ENCODE data around the gene PARD3. TPM values are rescaled to one million over a fixed set of nuclear protein-coding genes. Genes with fewer than 3 reads are reported as not detected.

Gene PARD3
- total RNA-seq, 1 experiment from 2014 or later = 54.0 TPM

- H3K36me3 ChIP-seq = no peaks in the 10 kb centered on the region
- peak overlapping the region; percentile 36 for H3K4me3 ChIP-seq
- H3K27me3 ChIP-seq (replicated peaks) = no peaks in the 10 kb centered on the region
- no peaks in the 10 kb centered on the region for H3K9me3 ChIP-seq (replicated peaks)
- H3K4me1 ChIP-seq (replicated peaks) = peaks cover 19% of the 10 kb centered on the region
- peak overlapping the region; percentile 3 for H3K27ac ChIP-seq
- DNase-seq (ENCODE audit: low read depth in 1 of 2, low spot score in 2 of 2) = peak in 1 of 2 experiments; percentile 28
Observed at GRCh38 chr10:34537629-34538231, 277.4 kb downstream of the PARD3 start.

- Histone ChIP-seq H3K27ac (no peak overlapping the region), H3K36me3 (no peaks in the 10 kb centered on the region), H3K4me3 (no peak overlapping the region), H3K9me3 (replicated peaks) (0 out of 2 replicates have a peak, but pooled peaks cover under 1% of the 10 kb centered on the region), H3K27me3 (replicated peaks) (no peaks in the 10 kb centered on the region), H3K4me1 (replicated peaks) (peaks cover 19% of the 10 kb centered on the region)
- DNase-seq (ENCODE audit: low read depth in 1 of 2, low spot score in 2 of 2) = no peak
Observed at GRCh38 chr10:34535872-34536271, 279.2 kb downstream of the PARD3 start.

- H3K4me1 ChIP-seq (replicated peaks) = peaks cover 37% of the 10 kb centered on the region
- 0 out of 2 replicates have a peak, but pooled peaks cover 3% of the 10 kb centered on the region for H3K9me3 ChIP-seq (replicated peaks)
- no peak overlapping the region for H3K27ac ChIP-seq
- H3K27me3 ChIP-seq (replicated peaks) = no peaks in the 10 kb centered on the region
- no peak overlapping the region for H3K4me3 ChIP-seq
- no peaks in the 10 kb centered on the region for H3K36me3 ChIP-seq
- DNase-seq (ENCODE audit: low read depth in 1 of 2, low spot score in 2 of 2) = no peak
Observed at GRCh38 chr10:34530778-34531177, 284.3 kb downstream of the PARD3 start.

- DNase-seq (ENCODE audit: low read depth in 1 of 2, low spot score in 2 of 2) = peak; percentile 88 to 89
- no peaks in the 10 kb centered on the region for H3K27me3 ChIP-seq (replicated peaks)
- peaks cover 39% of the 10 kb centered on the region for H3K4me1 ChIP-seq (replicated peaks)
- 0 out of 2 replicates have a peak, but pooled peaks cover 3% of the 10 kb centered on the region for H3K9me3 ChIP-seq (replicated peaks)
- H3K27ac ChIP-seq = peak overlapping the region; percentile 97
- no peak overlapping the region for H3K4me3 ChIP-seq
- H3K36me3 ChIP-seq = no peaks in the 10 kb centered on the region
Observed at GRCh38 chr10:34528320-34528719, 286.8 kb downstream of the PARD3 start.

GRCh38 chr10:34526758-34527730 is 288.1 kb downstream of the PARD3 start:
- Histone ChIP-seq H3K27me3 (replicated peaks) (no peaks in the 10 kb centered on the region), H3K4me3 (peak overlapping the region; percentile 15), H3K36me3 (no peaks in the 10 kb centered on the region), H3K9me3 (replicated peaks) (0 out of 2 replicates have a peak, but pooled peaks cover 3% of the 10 kb centered on the region), H3K27ac (peak overlapping the region; percentile 97), H3K4me1 (replicated peaks) (peaks cover 45% of the 10 kb centered on the region)
- DNase-seq (ENCODE audit: low read depth in 1 of 2, low spot score in 2 of 2) = peak; percentile 78 to 91

- Histone ChIP-seq H3K9me3 (replicated peaks) (0 out of 2 replicates have a peak, but pooled peaks cover 3% of the 10 kb centered on the region), H3K4me3 (peak overlapping the region; percentile 15)
- peak in 1 of 2 experiments; percentile 47 for DNase-seq (ENCODE audit: low read depth in 1 of 2, low spot score in 2 of 2)
Observed at GRCh38 chr10:34526186-34526585, 288.9 kb downstream of the PARD3 start.

GRCh38 chr10:34524369-34525091 is 290.6 kb downstream of the PARD3 start:
- Histone ChIP-seq H3K36me3 (no peaks in the 10 kb centered on the region), H3K4me3 (no peak overlapping the region), H3K4me1 (replicated peaks) (peaks cover 45% of the 10 kb centered on the region), H3K27ac (no peak overlapping the region), H3K27me3 (replicated peaks) (no peaks in the 10 kb centered on the region), H3K9me3 (replicated peaks) (no peaks in the 10 kb centered on the region)
- no peak for DNase-seq (ENCODE audit: low read depth in 1 of 2, low spot score in 2 of 2)

More at GRCh38 chr10:34526186-34526585, 288.9 kb downstream of the PARD3 start:
- no peaks in the 10 kb centered on the region for H3K27me3 ChIP-seq (replicated peaks)
- H3K27ac ChIP-seq = peak overlapping the region; percentile 97
- H3K36me3 ChIP-seq = no peaks in the 10 kb centered on the region
- peaks cover 45% of the 10 kb centered on the region for H3K4me1 ChIP-seq (replicated peaks)

- H3K27ac ChIP-seq = no peak overlapping the region
- no peak overlapping the region for H3K4me3 ChIP-seq
- H3K9me3 ChIP-seq (replicated peaks) = no peaks in the 10 kb centered on the region
- DNase-seq (ENCODE audit: low read depth in 1 of 2, low spot score in 2 of 2) = no peak
- no peaks in the 10 kb centered on the region for H3K27me3 ChIP-seq (replicated peaks)
- peaks cover 32% of the 10 kb centered on the region for H3K4me1 ChIP-seq (replicated peaks)
- H3K36me3 ChIP-seq = no peaks in the 10 kb centered on the region
Observed at GRCh38 chr10:34523017-34523767, 291.9 kb downstream of the PARD3 start.

GRCh38 chr10:34522546-34522945 is 292.6 kb downstream of the PARD3 start:
- no peak overlapping the region for H3K27ac ChIP-seq
- peak in 1 of 2 experiments; percentile 25 for DNase-seq (ENCODE audit: low read depth in 1 of 2, low spot score in 2 of 2)
- H3K4me1 ChIP-seq (replicated peaks) = peaks cover 26% of the 10 kb centered on the region
- no peaks in the 10 kb centered on the region for H3K36me3 ChIP-seq
- no peak overlapping the region for H3K4me3 ChIP-seq
- H3K9me3 ChIP-seq (replicated peaks) = no peaks in the 10 kb centered on the region
- H3K27me3 ChIP-seq (replicated peaks) = no peaks in the 10 kb centered on the region

GRCh38 chr10:34520510-34520909 is 294.6 kb downstream of the PARD3 start:
- DNase-seq (ENCODE audit: low read depth in 1 of 2, low spot score in 2 of 2) = no peak
- Histone ChIP-seq H3K4me3 (no peak overlapping the region), H3K4me1 (replicated peaks) (peaks cover 6% of the 10 kb centered on the region), H3K27me3 (replicated peaks) (no peaks in the 10 kb centered on the region), H3K27ac (no peak overlapping the region), H3K36me3 (no peaks in the 10 kb centered on the region), H3K9me3 (replicated peaks) (no peaks in the 10 kb centered on the region)

GRCh38 chr10:34520084-34520483 is 295.0 kb downstream of the PARD3 start:
- DNase-seq (ENCODE audit: low read depth in 1 of 2, low spot score in 2 of 2) = no peak
- Histone ChIP-seq H3K9me3 (replicated peaks) (no peaks in the 10 kb centered on the region), H3K36me3 (no peaks in the 10 kb centered on the region), H3K4me1 (replicated peaks) (peaks cover 6% of the 10 kb centered on the region), H3K27ac (no peak overlapping the region), H3K4me3 (no peak overlapping the region), H3K27me3 (replicated peaks) (no peaks in the 10 kb centered on the region)

- no peaks in the 10 kb centered on the region for H3K27me3 ChIP-seq (replicated peaks)
- H3K27ac ChIP-seq = no peak overlapping the region
- no peaks in the 10 kb centered on the region for H3K4me1 ChIP-seq (replicated peaks)
- H3K36me3 ChIP-seq = no peaks in the 10 kb centered on the region
- no peak overlapping the region for H3K4me3 ChIP-seq
- no peaks in the 10 kb centered on the region for H3K9me3 ChIP-seq (replicated peaks)
- no peak for DNase-seq (ENCODE audit: low read depth in 1 of 2, low spot score in 2 of 2)
Observed at GRCh38 chr10:34514290-34514689, 300.8 kb downstream of the PARD3 start.

GRCh38 chr10:34513636-34514035 is 301.5 kb downstream of the PARD3 start:
- Histone ChIP-seq H3K4me3 (no peak overlapping the region), H3K36me3 (no peaks in the 10 kb centered on the region), H3K4me1 (replicated peaks) (no peaks in the 10 kb centered on the region), H3K27me3 (replicated peaks) (no peaks in the 10 kb centered on the region), H3K9me3 (replicated peaks) (no peaks in the 10 kb centered on the region), H3K27ac (no peak overlapping the region)
- DNase-seq (ENCODE audit: low read depth in 1 of 2, low spot score in 2 of 2) = no peak
